Erythroblast (primary cell): ENCODE measurements around the gene MPST.

Experiments
- DNase-seq, 2 experiments: peaks; one replicate each; lab custom pipeline; 2025; lab: John Stamatoyannopoulos, UW
- GATA1 ChIP-seq: IDR thresholded peaks from 2 replicates; pipeline ENCODE4 v1.6.1; 2011; ENCODE audit warnings: low read depth, mild to moderate bottlenecking, control low read depth, low read length, moderate library complexity
- POLR2A ChIP-seq: IDR thresholded peaks from 2 replicates; pipeline ENCODE4 v1.6.1; 2011; ENCODE audit warnings: mild to moderate bottlenecking, low read length

The MPST gene

GRCh38 chr22:37032535-37033460 lies 13.3 kb downstream of the MPST start:
- DNase-seq, result peak in 1 of 2 experiments; percentile 34
- no peak for TF ChIP-seq POLR2A
- no peak for TF ChIP-seq GATA1

GRCh38 chr22:37033605-37034430 lies 14.3 kb downstream of the MPST start:
- TF ChIP-seq POLR2A, result no peak
- no peak for TF ChIP-seq GATA1

GRCh38 chr22:37036655-37037377 lies 17.3 kb downstream of the MPST start:
- DNase-seq, result no peak
- no peak for TF ChIP-seq GATA1
- no peak for TF ChIP-seq POLR2A

More at GRCh38 chr22:37033605-37034430, 14.3 kb downstream of the MPST start:
- DNase-seq, result no peak

- TF ChIP-seq GATA1, result no peak
- no peak for TF ChIP-seq POLR2A
- DNase-seq, result no peak
Observed at GRCh38 chr22:37037669-37038068, 18.1 kb downstream of the MPST start.

- DNase-seq, result no peak
- no peak for TF ChIP-seq GATA1
- TF ChIP-seq POLR2A, result no peak
Observed at GRCh38 chr22:37039466-37039865, 19.9 kb downstream of the MPST start.

- DNase-seq, result no peak
- TF ChIP-seq POLR2A (no peak), GATA1 (no peak)
Observed at GRCh38 chr22:37043209-37043827, 23.8 kb downstream of the MPST start.

GRCh38 chr22:37043828-37044538 lies 24.4 kb downstream of the MPST start:
- TF ChIP-seq POLR2A (no peak), GATA1 (no peak)
- peak; percentile 82 to 86 for DNase-seq

- no peak for DNase-seq
- TF ChIP-seq GATA1 (no peak), POLR2A (no peak)
Observed at GRCh38 chr22:37044634-37045625, 25.4 kb downstream of the MPST start.

- no peak for TF ChIP-seq POLR2A
- no peak for TF ChIP-seq GATA1
- DNase-seq, result peak; percentile 35 to 47
Observed at GRCh38 chr22:37045958-37046357, 26.4 kb downstream of the MPST start.

- TF ChIP-seq POLR2A (no peak), GATA1 (no peak)
- no peak for DNase-seq
Observed at GRCh38 chr22:37046589-37046988, 27.0 kb downstream of the MPST start.

GRCh38 chr22:37047006-37047405 lies 27.5 kb downstream of the MPST start:
- TF ChIP-seq POLR2A (no peak), GATA1 (no peak)
- DNase-seq, result no peak
